Raji (cell line): ENCODE measurements around the gene TJP1.

ENCODE experiments used
- POLR2A ChIP-seq: IDR thresholded peaks from 2 replicates; pipeline ENCODE4 v1.6.1; 2011; ENCODE audit warnings: low read depth, low read length, control low read depth; ENCODE audit not compliant: insufficient read depth

TJP1 gene

DNA sequence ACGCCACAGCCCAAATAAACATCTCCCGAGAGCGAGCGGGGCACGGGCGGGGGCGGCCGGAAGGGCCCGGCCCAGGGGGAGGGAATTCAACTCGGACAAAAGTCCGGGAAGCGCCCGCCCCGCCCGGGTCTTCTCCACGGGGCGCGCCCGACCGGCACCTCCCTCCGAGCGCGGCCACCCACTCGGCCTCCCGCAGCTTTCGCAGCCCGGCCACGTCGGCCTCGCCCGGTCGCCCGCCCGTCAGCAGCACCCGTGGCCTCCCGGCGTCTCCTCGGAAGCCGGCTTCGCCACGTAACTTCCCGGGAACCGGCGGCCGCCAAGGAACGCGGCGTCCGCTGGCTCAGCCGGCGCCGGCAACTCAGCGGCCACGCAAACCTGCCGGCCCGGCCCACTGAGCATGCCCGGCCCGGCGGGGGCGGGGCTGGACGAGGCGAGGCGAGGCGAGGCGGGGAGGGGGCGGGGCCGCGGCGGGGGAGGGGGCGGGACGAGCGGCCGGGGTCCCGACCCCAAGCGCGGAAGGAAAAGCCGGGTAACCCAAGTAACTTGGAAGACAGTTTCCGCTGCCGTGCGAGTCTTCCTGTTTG, at the start of gene TJP1:
Gene TJP1, minus strand, starts transcription at position 369 of the 584 bp plus-strand sequence. CDS start 440 bp downstream, outside the sequence.
- no peak for TF ChIP-seq POLR2A

DNA sequence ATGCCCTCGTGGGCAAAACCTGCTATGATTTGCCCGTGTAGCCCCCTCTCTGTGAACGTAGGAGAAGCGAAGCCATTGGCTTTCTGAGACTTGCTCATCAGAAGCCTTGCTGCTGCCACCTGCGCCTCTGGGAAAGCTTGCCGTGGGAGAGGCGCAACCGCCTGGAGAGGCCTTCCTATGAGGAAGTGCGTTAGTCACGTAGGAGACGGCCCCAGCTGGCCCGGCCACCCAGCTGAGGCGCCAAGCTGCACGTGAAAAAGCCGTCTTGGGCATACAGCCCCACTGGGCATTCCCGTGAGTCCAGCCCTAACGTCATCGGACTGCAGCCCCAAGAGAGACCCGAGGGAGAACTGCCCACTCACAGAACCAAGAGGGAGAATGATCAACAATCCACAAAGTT, 49.1 kb upstream of the TJP1 start:
- TF ChIP-seq POLR2A, result no peak

DNA sequence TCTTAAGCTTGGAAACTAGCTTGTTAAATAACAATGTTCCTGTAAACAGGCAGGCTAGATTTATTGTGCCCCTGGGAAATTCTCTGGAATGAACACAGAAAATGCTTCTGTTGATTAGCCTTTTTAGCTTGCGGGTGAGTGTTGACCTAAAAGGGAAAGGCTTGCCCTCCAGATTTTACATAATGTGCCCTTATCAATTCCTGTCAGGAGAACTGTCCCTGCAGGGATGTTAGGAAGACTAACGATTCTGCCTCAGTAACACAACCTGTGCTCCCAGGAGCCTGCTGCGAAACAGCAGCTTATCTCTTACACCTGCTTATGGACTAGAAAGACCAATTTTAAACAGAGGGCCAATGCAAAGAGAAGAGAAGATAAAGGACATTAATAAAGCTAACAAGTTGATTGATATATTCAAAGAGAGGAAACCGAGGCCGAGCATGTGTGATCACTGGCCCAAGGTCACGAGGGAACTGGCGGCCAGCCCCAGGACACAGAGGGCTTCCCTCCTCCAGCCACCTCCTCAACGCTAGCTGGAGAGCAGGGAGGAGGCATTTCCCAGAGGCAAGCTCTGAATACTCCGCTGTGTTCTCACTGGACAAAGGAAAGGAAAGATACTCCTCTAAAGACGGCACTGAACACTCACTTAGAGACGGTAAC, 48.4 kb upstream of the TJP1 start:
- no peak for TF ChIP-seq POLR2A

DNA sequence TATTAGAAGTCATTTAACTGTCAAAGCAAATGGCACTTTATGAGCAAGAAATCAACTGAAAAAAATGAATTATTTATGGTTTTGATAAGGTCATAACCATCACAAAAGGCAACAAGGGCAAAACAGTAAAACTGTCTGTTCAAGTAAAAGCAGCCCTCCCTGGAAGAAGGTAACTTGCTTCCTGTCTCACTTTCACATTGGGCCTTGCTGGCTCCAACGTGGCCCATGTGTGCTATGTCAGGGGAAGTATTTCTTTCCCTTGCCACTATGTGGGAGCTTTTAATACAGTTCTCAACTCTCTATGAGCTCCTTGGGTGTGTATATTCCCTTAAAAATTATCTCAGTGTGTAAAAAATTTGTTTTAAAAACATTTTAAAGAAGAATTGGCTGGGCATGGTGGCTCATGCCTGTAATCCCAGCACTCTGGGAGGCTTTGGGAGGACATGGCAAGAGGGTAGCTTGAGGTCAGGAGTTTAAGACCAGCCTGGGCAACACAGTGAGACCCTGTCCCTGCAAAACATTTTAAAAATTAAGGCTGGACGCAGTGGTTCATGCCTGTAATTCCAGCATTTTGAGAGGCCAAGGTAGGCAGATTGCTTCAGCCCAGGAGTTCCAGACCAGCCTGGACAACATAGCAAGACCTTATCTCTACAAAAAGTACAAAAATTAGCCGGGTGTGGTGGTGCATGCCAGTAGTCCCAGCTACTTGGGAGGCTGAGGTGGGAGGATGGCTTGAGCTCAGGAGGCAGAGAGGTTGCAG, 45.2 kb upstream of the TJP1 start:
- no peak for TF ChIP-seq POLR2A

DNA sequence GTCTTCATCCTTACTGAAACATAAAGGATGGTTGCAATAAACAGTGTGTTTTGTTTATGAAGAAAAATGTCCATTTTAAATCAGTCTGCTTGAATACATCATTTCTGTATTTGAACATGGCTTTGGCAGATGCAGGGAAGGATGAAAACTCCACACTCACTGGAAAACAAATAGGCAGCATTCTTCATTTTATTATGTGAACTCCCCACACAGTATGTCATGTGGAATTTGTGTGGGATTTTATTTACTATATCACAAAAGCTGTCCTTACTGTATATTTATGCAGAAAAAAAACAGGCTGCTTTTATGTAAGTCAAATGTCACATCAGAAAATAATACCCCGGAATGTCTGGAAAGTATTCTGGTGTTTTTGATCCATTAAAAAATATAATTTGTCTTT, 44.1 kb upstream of the TJP1 start:
- TF ChIP-seq POLR2A, result no peak

DNA sequence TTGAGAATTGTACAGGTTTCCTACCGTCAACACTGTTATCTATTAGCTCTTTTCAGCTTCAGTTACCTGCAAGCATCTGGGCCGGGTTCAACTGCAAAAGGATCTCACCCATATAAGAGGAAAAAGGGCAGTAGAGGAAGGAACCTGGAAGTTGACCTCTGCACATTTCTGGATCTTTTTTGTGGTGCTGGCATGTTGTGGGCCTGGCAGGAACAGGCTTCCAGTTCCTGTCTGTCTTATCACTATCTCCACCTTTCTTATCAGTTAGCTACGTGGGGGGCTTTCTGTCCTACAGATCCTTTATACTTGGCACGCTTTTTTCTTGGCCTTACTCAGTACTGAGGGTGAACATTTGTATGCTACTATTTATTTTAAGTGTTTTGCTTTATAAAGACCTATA, 42.2 kb upstream of the TJP1 start:
- TF ChIP-seq POLR2A, result no peak

DNA sequence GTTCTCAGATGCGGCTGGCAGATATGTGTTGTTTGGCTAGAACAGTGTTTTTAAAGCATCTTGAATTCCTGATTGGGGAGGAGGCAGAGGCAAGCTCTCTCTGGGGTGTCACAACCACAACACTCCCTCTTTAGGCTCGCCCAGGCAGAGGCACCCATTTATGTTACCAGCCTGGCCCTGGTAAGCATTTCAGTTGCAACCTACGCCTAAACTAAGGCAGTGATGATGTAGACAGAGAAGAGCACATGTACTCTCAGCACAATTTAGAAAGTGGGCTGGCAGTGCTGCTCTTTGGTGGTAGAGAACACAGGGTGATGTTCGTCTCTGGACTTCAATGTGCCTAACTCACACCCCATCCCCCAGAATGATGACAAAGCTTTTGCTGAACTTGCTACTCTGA, 41.2 kb upstream of the TJP1 start:
- TF ChIP-seq POLR2A, result no peak

DNA sequence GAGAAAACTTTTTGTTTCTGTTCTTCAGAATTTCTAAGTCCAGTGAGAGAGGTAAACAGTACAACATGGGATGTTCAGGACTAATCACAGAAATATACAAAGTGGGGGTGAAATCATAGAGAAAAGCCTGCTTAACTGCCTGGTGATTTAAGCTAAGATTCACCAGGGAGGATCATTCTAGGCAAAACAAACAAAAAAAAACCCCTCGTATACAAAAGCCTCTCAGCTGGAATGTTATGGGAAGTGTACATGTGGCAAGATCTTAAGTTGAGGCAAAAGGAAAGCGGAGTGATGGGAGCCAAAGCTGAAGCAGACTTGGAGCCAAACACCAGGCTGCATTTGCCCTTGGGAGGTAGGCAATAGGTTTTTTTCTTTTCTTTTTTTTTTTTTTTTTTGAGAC, 40.0 kb upstream of the TJP1 start:
- no peak for TF ChIP-seq POLR2A

DNA sequence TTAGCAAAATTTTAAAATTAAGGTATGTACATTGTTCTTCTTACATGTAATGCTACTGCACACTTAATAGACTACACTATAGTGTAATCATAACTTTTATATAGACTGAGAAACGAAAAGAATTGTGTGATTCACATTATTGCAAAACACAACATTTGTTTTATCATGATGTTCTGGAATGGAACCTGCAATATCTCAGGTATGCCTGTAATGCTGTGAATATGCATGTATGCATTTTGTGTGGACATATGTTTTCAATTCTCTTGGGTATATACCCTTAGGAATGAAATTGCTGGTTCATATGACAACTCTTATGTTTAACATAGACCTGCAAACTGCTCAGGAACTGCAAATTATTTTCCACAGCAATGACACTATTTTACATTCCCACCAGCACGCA, 38.6 kb upstream of the TJP1 start:
- TF ChIP-seq POLR2A, result no peak

DNA sequence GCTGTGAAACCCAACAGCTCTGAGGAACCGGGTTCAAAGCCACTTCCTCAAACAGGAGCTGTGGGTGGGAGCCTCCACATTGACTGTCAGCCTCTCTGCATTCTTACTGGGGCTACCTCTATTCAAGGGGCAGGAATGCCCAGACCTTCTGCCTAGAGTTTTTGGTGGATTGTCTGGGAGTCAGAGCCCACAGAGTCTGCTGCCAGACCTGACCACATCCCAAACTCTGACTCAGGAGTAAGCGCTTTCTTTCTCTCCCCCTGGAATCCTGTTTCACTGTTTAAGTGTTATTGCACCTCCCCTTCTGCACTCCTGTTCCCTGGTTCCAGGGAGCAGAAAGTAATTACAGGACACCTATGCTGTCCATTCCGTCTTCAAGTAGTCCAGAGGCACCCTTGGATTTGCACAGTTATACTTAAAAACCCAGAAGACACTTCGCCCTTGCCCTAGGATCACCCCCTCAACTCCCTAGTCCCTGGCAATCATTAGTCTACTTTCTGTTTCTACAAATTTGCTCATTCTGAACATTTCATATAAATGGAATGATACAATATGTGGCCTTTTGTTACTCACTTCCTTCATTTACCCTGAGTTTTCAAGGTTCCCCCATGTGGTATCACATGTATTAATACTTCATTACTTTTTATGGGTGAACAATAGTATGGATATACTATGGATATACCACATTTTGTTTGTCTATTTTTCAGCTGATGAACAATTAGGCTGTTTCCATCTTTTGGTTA, 37.9 kb upstream of the TJP1 start:
- TF ChIP-seq POLR2A, result no peak

DNA sequence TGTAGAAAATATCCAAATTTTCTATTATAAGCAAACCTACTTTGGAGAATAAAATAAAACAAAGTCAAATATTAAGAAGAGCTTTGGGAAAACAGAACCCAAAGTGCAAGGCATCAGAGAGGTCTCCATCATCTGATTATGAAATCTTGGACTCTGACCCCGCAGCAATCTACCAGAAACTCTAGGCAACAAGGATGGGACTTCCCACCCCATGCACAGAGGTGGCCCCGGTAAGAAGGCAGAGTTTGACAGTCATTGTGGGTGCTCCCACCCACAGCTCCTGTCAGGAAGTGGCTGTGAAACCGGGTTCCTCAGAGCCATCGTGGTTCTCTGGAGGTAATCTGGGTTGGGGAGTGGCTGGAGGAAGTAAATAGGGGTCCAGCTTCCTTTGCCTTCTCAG, 37.0 kb upstream of the TJP1 start:
- TF ChIP-seq POLR2A, result no peak

DNA sequence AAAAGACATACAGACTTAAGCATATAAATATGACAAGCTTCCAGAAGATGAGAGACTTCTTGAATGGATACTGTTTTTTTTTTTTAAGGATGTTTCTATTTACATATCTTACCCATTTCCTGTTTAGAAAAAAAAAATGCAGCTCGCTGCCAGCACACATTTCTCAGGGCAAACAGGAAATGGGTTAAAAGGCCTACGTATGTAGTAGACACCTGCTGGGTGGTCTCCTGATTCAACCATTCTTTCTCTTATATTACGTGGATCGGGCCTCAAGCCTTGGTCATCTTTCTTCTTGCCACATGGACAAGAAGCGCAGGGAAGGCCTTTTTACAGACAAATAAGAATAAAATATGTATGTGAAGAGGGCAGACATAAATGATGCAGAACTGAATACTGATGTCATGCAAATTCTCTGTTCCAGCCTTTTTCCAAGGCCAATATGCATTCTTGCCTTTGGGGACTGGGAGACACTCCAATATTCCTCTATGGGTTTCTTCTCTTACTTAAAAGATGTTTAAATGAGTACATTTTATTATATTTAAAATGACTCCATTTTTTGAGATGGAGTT, 35.0 kb upstream of the TJP1 start:
- TF ChIP-seq POLR2A, result no peak

DNA sequence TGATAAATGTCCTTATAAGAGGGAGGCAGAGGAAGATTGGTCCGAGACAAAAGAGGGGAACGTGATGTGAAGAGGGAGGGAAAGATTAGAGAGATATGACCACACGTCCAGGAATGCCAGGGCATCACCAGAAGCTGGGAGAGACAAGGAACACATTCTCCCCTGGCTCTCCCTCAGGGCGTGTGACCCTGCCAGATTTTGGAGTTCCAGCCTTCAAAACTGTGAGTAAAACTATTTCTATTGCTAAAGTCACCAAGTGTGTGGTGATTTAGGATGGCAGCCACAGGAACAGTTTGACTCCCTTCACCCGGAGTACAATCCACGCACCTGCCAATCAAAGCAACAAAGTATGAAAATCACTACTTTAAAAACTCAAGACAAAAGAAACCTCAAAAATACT, 32.1 kb upstream of the TJP1 start:
- no peak for TF ChIP-seq POLR2A

DNA sequence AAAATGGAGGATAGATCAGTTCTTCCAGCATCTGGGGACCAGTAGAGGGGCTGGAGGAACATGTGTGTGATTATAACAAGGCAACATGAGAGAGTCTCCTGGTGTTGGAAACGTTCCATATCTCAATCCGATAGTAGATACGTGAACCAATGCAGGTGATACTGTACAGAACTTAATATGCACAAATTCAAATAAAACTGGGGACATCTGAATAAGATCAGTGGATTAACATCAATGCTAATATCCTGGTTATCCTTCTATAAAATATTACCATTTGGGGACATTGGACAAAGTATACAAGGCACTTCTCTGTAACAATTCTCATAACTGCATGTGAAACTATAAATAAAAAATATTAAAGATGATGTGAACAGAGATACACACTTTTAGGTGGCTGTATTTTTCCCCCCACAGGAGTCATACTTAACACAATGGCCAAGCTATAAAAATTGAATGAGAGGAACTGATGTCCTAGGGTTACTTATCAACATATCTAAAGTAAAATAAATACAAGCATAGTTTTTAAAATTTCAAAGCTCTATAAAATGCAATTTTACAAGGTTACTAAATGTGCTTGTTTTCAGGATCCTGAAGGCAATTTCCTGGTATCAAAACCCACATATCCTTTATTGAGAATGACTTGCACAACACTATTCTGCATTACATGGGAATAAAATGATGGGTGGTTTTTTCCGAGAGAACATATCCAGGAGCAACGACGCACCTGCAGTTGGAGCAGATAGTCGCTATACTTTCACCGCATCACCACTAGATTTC, 31.1 kb upstream of the TJP1 start:
- no peak for TF ChIP-seq POLR2A

DNA sequence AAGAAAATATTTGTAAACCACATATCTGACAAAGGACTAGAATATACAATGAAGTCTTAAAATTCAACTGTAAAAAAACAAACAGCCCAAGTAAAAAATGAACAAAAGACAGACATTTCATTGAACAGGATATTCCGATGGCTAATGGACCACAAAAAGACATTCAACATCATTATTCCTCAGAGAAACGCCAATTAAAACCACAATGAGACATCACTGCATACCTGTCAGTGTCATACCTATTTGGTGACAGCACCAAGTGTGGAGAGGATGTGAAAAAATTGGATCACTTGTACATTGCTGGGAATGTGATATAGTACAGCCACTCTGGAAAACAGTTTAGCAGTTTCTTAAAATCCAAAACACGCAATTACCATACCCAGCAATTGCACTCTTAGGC, 29.9 kb upstream of the TJP1 start:
- no peak for TF ChIP-seq POLR2A

DNA sequence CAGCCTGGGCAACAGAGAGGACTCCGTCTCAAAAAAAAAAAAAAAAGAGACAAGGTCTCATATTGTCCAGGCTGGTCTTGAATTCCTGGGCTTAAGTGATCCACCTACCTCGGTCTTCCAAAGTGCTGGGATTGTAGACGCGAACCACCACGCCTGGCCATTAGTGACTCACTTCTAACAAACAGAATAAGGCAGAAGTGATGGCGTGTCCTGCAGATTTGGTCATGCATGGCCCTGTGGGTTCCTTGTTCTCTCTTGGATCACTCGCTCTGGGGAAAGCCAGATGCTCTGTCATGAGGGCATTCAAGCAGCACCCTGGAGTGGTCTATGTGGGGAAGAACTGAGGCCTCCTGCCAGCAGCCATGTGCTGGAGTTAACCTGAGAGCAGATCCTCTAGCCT, 27.4 kb upstream of the TJP1 start:
- no peak for TF ChIP-seq POLR2A
